ENCODE measurements around the gene ATOH8.

ATOH8 gene

DNA sequence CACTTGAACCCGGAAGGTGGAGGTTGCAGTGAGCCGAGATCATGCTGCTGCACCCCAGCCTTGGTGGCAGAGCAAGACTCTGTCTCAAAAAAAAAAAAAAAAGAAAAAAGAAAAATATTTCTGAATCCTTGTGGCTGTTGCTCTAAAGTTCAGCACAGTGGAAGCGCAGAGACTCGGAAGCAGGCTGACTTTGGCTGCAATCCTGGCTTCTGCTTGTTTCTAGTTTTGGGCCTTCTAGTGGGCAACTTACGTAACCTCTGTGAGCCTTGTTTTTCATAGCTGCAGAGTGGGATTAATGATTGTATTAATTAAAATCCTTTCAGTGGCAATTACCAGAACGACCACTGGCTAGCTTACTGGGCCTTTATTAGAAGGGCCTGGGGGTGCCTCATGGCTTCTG, 31.3 kb upstream of the ATOH8 start:
- Histone ChIP-seq H3K36me3 (ENCODE audit: insufficient read depth, low read length) (no peaks in the 10 kb centered on the region), H3K27ac (ENCODE audit: low read length) (no peak overlapping the region), H3K4me2 (ENCODE audit: insufficient read depth, low read length) (no peak overlapping the region), H3K9me3 (ENCODE audit: insufficient read depth, low read length, severe bottlenecking) (no peaks in the 10 kb centered on the region), H3K9ac (ENCODE audit: low read depth, low read length) (no peak overlapping the region), H3K27me3 (ENCODE audit: insufficient read depth, low read length, poor library complexity) (no peaks in the 10 kb centered on the region), H3K79me2 (ENCODE audit: insufficient read depth, low read length) (no peaks in the 10 kb centered on the region), H4K20me1 (ENCODE audit: insufficient read depth, low read length) (no peaks in the 10 kb centered on the region), H2AFZ (ENCODE audit: low read depth, low read length) (no peak overlapping the region), H3K4me3 (ENCODE audit: low read depth in 1 of 2, low read length in 2 of 2) (no peak overlapping the region), H3K4me1 (ENCODE audit: insufficient read depth, low read length) (no peaks in the 10 kb centered on the region)
- ATAC-seq (ENCODE audit: insufficient read depth, low read depth) = no peak
- TF ChIP-seq, protein P1, sequence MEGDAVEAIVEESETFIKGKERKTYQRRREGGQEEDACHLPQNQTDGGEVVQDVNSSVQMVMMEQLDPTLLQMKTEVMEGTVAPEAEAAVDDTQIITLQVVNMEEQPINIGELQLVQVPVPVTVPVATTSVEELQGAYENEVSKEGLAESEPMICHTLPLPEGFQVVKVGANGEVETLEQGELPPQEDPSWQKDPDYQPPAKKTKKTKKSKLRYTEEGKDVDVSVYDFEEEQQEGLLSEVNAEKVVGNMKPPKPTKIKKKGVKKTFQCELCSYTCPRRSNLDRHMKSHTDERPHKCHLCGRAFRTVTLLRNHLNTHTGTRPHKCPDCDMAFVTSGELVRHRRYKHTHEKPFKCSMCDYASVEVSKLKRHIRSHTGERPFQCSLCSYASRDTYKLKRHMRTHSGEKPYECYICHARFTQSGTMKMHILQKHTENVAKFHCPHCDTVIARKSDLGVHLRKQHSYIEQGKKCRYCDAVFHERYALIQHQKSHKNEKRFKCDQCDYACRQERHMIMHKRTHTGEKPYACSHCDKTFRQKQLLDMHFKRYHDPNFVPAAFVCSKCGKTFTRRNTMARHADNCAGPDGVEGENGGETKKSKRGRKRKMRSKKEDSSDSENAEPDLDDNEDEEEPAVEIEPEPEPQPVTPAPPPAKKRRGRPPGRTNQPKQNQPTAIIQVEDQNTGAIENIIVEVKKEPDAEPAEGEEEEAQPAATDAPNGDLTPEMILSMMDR (IDR thresholded peaks at IDR 0.05; ENCODE audit: borderline replicate concordance, extremely low read depth, low read length, poor library complexity, severe bottlenecking) = no peak
- TF ChIP-seq EZH2 (IDR thresholded peaks at IDR 0.05; ENCODE audit: borderline replicate concordance, low read depth, low read length, severe bottlenecking) = no peak
- no peak for DNase-seq

DNA sequence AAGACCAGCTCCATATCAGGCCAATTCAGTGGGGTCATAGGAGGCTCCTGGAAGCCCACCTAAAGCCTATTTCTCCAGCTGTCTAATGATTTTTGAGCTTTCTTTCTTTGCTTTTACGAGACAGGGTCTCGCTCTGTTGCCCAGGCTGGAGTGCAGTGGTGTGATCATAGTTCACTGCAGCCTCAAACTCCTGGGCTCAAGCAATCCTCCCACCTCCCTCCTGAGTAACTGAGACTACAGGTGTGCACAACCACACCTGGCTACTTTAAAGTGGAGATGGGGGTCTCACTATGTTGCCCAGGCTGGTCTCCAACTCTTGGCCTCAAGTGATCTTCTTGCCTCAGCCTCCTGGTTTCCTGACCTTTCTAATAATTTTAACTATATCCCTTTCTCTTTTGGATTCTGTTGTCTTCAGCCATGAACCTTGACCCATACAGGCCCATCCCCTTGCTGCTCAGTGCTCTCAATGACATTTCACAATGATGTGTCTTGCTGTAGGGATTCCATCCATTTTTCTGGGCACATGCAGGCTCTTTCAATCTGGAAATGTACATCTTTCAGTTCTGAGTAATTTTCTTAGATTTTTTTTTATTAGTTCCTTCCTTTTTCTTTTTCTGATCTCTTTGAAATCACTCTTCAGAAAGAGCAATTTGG, 30.0 kb upstream of the ATOH8 start:
- Histone ChIP-seq H3K9me3 (ENCODE audit: insufficient read depth, low read length, severe bottlenecking) (no peaks in the 10 kb centered on the region), H3K4me2 (ENCODE audit: insufficient read depth, low read length) (no peak overlapping the region), H3K4me1 (ENCODE audit: insufficient read depth, low read length) (no peaks in the 10 kb centered on the region), H3K27ac (ENCODE audit: low read length) (no peak overlapping the region), H3K9ac (ENCODE audit: low read depth, low read length) (no peak overlapping the region), H2AFZ (ENCODE audit: low read depth, low read length) (no peak overlapping the region), H4K20me1 (ENCODE audit: insufficient read depth, low read length) (no peaks in the 10 kb centered on the region), H3K27me3 (ENCODE audit: insufficient read depth, low read length, poor library complexity) (peaks cover 6% of the 10 kb centered on the region), H3K4me3 (ENCODE audit: low read depth in 1 of 2, low read length in 2 of 2) (no peak overlapping the region), H3K79me2 (ENCODE audit: insufficient read depth, low read length) (no peaks in the 10 kb centered on the region), H3K36me3 (ENCODE audit: insufficient read depth, low read length) (no peaks in the 10 kb centered on the region)
- TF ChIP-seq EZH2 (IDR thresholded peaks at IDR 0.05; ENCODE audit: borderline replicate concordance, low read depth, low read length, severe bottlenecking) = no peak
- TF ChIP-seq, protein P1 (IDR thresholded peaks at IDR 0.05; ENCODE audit: borderline replicate concordance, extremely low read depth, low read length, poor library complexity, severe bottlenecking) = no peak
- DNase-seq (no peak), ATAC-seq (ENCODE audit: insufficient read depth, low read depth) (no peak)

DNA sequence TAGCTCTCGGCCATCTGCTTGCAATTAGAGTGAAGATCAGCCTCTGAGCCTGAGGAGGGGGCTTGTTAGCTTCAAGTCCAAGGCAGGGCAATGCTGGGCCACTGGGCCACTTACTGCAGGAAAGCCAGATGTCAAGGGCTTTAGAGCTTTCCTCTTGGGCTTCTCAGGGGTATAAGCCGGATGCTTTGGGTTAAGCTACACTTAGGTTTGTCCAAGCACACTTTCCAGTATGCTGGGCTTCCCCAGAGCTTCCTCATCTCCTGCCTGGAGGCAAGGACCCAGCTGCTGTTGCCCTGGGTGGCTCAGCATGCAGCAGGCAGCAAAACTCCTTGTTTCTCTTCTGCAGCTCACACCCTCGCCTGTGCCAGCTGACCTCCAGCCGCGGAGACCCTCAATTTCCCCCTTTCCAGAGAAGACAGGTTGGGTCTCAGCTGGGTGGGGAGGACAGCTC, 29.0 kb upstream of the ATOH8 start:
- Histone ChIP-seq H3K4me1 (ENCODE audit: insufficient read depth, low read length) (no peaks in the 10 kb centered on the region), H3K4me2 (ENCODE audit: insufficient read depth, low read length) (no peak overlapping the region)
- no peak for DNase-seq

More for the DNA sequence above, 29.0 kb upstream of the ATOH8 start:
- Histone ChIP-seq H3K36me3 (ENCODE audit: insufficient read depth, low read length) (no peaks in the 10 kb centered on the region), H3K27me3 (ENCODE audit: insufficient read depth, low read length, poor library complexity) (peaks cover 6% of the 10 kb centered on the region), H3K9ac (ENCODE audit: low read depth, low read length) (no peak overlapping the region), H3K27ac (ENCODE audit: low read length) (no peak overlapping the region), H2AFZ (ENCODE audit: low read depth, low read length) (no peak overlapping the region), H3K4me3 (ENCODE audit: low read depth in 1 of 2, low read length in 2 of 2) (no peak overlapping the region), H3K9me3 (ENCODE audit: insufficient read depth, low read length, severe bottlenecking) (no peaks in the 10 kb centered on the region), H3K79me2 (ENCODE audit: insufficient read depth, low read length) (no peaks in the 10 kb centered on the region), H4K20me1 (ENCODE audit: insufficient read depth, low read length) (no peaks in the 10 kb centered on the region)
- no peak for ATAC-seq (ENCODE audit: insufficient read depth, low read depth)
- TF ChIP-seq EZH2 (IDR thresholded peaks at IDR 0.05; ENCODE audit: borderline replicate concordance, low read depth, low read length, severe bottlenecking) = no peak
- TF ChIP-seq, protein P1 (IDR thresholded peaks at IDR 0.05; ENCODE audit: borderline replicate concordance, extremely low read depth, low read length, poor library complexity, severe bottlenecking) = no peak

Measured in DND-41 (cell line).